CD4-positive, alpha-beta T cell treated with Interleukin-4 for 4 hours (primary cell): Measurements from ENCODE around the gene SMIM5.
A peak's percentile ranks its signal among the peaks of the same experiment; 100 is the strongest.
"Not testable (repeated sequence)": the region's sequence is repeated elsewhere in the genome, so short reads cannot be mapped to it uniquely, and the experiment has no call there.

Source experiments
- DNase-seq: peaks from one replicate; pipeline ENCODE4 v3.0.0-alpha.2; 2020

The SMIM5 gene

DNA sequence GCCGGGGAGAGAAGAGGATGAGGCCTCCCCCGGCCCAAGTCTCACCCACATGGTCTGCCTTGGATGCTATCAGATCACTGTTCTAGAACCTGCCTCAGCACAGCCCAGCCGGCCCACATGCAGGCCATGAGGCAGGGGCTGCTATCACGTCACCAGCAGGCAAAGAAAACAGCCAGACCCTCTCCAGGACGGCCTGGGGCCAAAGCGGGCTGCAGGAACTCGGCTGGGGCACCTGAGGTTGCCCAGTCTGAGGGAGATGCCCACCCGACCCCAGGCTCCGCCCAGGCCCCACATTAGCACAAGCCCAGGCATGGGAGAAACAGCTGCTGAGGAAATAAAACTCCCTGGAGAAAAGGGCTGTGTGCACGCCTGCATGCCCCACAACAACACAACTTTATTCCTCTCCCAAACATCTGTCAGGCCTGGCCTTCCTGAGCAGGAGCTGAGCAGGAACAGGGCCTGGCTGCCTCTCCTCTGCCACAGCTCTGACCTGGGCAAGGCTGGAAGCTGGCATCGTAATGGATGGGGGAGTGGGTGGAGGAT, 6.7 kb upstream of the SMIM5 start:
- DNase-seq = no peak

DNA sequence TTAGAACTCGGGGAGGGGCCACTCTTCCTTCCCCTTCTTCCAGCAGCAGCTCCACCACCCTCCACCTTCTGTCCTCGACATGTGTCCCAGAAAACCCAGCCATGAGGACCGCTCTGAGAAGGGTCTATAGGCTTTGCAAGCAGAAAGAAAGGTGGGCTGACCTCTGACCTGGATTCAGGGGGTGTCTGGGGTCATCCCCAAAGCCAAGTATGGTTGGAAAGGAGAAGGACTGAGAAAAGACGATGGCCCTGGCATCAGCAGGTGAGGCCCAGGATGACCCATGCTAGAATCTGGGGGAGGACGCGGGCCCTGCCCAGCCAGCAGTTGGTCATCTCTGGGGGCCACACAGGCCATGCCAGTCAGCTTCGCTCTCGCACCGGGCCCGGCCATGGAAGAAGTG, 6.1 kb upstream of the SMIM5 start:
- DNase-seq = no peak

DNA sequence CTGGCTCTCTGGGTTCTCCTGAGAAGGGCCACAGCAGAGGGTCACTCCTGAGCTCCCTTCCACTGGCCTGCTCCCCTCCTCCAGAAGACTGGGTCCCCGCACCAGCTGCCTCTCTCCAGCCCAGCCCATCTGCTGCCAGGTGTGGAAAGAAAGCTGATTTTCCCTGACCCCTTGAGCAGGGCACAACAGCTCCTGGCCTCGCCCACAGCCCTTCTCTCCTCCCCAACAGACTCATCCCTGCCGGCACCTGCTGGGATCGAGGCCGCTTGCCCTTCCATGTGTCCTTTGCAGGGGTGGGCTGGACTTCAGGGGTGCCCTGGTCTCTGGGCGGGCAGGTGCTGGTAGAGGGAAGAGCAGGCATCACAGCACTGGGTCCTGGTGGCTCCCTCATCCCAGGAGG, 4.8 kb upstream of the SMIM5 start:
- DNase-seq = no peak

DNA sequence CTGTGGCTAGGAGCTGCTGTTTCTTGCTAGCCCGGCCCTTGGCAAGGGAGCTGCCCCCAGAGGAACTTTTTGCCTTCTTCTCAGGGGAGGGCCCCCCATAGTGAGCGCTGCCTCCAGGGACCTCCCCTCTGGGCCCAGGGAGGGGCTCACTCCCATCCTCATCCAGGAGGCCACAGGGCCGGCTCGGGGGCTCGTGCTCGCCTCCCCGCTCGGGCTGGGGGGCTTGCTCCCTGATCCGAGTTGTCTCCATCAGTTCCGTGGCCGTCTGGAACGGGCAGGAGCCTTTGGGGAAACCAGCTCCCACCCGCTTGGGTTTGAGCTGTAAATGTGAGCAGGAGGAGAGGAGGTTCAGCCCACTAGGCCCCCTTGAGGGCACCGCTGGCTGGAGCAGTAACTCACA, 4.1 kb upstream of the SMIM5 start:
- no peak for DNase-seq

DNA sequence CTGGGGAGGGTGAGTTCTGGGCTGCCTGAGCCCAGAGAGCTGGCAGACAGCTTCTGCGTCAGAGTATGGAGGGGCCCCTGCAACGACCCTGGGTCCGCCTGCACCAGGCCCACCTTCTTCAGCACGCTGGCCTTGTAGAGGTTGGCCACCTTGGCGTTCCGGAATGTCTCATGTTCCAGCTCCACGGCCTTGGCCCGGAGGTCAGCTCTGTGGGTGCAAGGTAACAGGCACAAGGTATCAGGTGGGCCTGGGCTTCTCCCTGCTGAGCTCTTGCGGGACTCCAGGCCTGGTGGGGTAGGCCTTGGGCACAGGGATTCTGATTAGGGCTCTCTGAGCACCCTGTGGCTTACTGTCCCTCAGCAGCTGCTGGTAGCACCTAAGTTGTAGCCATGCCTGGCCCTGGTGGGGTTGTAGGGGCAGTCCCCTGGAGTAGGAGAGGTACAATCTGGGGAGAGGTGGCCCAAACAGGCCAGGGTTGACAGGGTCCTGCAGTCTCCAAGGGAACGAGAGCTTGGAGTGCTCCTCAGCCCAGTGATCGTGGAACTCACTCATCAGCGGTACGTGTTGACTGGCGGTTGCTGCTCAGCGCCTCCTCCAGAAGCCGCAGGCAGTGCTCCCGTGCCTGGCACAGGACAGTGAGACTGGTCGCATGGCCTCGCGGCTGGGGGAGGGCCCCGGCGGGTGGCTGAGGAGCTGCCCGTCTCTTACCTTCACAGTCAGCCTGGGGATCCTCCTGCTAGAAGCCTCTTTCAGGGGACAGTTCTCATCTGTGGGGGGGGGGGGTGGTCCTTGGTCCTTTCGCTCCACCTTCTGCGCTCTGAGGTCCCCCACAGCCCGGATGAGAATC, 2.9 kb upstream of the SMIM5 start:
- DNase-seq = no peak

DNA sequence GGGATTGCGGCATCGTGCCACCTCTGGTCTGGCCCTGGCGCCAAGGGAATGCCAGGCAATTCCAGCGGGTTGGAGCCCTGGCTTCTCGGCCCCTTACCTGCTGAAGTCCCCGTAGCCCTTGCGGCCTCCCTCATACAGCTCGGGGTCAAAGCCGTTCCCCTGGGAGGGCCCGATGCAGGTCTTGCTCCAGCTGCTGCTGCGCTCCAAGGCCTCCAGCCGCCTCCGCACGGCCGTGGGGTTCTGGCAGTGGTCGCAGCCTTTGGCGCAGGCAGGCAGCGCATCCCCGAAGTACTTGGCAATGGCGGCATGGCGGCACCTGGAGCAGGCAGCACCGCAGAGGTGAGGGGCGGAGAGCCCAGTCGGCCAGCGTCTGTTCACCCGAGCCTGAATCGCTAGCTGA, 1.9 kb upstream of the SMIM5 start:
- DNase-seq = no peak

DNA sequence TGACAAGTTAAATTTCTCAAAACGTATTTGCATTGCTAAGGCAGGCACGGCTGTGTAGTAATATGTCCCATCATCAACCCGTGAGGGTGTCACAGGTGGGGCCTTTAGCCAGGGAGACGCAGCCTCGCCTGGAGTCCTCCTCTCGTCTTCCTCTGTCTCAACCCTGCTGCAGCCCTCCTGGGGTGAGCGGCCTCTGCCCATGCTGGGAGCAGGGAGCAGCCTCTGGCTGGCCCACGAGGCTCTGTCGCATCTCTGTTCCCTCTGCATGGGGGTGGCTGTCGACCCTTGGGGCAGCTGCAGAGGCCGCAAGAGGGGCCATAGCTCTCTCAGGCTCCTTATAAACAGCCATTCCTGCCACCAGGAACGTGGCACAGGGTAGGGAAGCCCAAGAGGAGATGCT, 806 bp upstream of the SMIM5 start:
- DNase-seq = no peak

DNA sequence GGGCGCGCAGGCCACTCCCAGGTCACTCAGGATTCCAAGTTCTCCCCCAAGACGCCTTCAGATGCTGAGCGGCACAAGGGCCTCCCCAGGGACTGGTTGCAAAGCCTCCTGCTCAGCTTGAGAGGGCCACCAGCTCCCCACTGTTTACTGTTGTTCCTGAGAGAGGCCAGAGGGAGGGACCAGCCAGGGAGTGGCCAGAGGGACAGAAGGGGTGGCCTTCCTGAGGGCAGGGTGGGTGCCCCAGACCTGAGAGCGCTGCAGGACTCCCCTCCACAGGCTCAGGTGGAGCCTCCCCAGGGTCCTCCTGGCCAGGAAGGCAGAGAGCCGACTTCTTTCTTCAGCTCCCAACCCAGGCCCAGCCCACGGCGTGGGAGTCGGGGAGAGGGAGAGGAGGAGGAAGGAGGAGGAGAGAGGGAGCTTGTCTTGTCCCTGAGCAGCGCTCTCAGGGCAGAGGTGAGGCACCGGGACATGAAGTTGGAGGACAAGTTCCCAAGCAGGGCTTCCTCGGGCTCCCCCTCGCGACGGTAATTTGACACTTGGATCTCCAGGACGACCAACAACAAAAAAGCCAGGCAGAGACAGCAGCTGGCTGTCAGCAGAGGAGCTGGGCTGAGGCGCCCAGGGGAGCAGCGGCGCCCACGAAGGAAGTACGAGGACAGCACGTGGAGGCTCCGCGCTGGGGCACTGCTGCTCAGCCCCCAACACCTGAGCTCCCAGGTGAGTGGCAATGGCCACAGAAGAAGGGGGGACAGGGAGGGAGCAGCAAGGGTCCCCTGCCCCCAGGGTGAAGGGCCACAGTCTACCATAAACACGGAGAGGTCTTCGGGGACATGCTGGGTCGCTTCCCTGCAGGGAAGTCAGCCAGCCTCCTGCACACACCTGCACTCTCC, 497 bp downstream of the SMIM5 start:
- peak; percentile 29 for DNase-seq

DNA sequence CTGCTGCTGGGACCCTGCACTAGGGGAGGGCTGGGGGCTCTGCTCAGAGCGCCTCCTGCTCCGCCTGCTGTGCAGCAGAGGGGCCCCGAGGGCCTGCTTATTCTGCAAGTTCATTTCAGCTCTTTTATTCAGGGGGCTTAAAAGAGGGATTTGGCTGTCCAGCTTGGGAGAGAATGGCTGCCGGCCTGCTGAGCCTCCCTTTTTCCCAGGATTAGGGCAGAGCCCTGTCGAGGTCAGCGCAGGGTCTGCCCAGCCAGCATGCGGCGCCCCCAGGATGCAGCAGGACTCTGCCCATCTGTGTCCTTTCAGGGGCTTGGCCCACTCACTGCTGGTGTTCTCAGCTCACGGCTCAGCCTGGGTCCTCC, 1.1 kb downstream of the SMIM5 start:
- DNase-seq = no peak

DNA sequence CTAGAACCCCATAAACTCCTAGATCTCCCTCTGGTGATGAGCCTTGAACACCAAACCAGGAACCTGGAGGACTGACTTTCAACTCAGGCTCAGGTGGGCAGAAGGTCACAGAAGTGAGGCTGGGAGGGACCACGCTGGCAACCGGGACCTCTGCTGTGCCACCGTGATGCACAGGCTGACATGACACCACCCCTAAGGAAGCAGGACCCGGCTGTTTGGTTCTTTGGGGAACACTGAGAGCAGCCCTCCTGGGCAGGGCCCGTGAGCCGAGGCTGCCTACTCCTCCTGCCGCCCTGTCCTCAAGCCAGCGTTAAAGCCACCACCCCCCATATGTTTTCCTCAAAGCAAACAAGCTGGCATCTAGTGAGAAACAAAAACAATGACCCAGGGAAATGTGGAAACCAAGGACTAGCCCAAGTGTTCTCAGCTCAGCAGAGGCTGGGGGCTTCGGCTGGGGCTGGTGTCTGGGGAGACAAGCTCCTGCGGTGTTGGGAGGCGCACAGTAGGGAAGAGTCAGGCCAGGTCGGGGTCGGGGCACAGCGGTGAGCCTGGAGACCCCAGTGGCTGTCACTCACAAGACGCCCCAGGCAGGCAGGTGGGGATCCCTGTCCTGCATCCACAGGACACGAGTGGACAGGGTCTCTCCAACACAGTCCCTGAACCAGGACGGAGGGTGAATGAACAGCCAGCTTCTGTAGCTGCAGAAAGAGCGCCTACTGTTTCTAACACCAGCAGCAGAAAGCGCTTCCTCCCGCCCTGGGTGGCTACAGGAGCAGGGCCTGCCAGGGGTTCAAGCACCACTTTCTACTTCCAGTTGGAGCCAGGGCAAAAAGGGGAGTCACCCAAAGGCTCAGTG, 1.7 kb downstream of the SMIM5 start:
- no peak for DNase-seq

DNA sequence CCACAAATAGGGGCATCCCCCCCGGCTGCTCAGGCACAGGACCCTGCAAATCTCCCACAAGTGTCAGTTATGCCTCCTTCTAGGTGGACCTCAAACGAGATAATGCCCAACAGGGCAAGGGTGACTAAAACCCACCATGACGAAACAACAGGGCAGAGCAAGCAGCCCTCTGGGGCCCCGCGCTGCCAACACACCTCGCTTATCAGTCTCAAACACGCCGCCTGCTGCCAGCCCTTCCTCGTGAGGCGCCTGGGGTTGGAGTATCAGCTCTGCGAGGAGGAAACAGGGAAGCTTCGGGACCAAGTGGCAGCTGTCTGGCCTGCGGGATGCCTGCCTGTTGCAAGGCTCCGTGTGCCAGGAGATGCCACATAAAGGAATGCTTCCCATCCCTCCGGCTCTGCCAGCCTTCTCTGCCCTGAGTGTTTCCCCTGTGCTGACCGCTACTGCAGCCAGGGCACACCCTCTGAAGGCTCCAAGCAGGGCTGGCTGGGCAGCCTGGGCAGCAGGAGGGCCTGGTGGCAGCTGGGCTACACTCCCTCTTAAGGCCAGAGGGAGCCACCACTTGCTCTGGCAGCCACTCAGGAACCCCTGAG, 2.5 kb downstream of the SMIM5 start:
- no peak for DNase-seq

DNA sequence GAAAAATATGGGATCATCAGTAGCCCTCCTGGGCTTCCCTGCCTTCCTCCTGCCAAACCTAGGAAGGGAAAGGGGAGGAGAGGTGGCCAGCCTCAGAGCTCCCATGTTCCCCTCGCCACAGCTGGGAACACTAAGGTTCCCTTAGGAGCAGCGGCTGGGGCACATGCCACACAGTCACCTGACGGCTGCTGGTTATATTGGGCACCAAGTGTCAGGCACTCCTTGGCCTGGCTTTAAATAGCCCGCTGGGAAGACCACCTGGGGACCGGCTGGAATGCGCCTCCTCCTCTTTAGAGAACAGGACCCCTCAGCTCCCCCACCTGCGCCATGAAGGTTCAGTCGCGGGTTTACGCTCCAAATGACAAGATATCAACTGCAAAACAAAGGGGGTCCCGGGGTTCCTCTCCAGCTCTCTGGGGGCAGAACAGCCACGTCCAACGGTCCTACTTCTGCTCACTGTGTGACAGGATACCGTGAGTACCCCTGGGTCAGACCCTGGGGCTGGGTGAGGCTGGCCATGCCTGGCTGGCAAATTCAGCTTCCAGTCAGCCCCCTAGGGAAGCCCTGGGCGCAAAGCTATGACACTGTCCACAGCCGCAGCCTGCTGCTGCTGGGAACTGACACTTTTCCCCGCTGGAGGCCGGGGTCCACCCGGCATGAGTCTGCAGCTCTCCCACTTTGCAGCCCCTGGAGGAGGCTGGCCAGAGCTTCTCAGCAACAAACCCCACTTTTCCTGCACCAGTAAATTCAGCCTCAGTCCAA, 3.3 kb downstream of the SMIM5 start:
- no peak for DNase-seq

DNA sequence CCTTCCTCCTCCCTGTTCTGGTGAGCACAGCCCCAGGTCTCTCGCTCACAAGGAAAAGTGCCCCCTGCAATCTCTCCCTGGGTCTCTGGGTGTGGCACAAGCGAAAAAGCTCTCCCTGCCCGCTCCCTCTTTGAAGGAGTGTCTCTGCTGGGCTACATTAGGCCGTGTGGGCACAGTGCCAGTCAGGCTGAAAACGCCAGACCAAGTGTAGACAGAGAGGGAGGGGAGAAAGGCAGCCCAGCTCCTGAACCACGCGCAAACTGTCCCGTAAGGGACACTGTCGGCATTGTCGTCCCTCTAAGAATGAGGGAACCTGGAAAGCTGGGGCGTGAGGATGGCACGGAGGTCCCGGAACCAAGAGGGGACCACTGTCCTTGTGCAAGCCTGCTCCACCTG, 3.9 kb downstream of the SMIM5 start:
- no peak for DNase-seq

DNA sequence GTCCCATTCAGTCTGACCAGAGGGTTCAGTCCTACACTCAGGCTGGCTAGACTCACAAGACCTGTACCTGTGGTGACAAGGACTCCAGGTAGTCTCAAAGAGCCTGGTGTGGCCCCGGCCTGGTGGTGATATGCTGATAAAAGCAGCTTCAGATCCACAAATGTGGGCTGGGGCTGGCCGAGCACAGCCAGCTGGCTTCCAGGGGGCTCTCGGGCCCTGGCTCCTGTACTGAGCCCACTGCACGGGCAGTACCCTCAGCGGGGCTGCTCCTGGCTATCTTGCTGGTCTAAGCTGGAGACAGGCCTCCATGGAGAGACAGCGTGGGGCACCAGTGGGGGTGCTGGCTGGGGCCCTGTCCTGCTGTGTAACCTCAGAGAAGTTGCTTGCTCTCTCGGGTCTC, 4.3 kb downstream of the SMIM5 start:
- no peak for DNase-seq

DNA sequence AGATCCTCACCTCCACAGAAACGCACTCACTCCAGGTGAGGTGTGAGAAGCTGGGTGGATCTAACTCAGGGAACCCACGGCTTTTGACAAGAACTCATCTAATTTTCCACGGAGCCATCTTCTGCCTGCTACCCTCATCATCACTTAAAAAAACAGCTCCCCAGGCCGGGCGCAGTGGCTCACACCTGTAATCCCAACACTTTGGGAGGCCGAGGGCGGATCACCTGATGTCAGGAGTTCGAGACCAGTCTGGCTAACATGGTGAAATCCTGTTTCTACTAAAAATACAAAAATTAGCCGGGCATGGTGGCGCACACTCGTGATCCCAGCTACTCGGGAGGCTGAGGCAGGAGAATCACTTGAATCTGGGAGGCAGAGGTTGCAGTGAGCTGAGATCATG, 4.8 kb downstream of the SMIM5 start:
- DNase-seq = not testable (repeated sequence)

DNA sequence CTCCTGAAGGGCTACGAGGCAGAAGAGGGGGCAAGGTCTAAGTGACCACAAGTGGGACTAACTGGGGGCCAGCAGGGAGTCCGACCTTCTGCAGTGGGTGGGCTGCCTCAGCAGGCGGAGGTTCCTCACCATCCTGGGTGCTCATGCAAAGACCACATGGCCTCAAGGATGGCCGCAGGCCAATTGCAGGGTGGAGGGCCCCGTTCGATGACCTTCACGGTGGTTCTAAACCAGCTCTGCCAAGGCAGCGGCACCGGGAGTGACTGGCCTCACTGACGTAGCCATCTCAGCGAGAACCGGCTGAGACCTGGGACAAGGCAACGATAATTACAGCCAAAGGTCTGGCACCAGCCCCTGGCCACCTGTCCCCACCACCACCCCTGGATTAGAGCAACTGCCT, 5.7 kb downstream of the SMIM5 start:
- no peak for DNase-seq

DNA sequence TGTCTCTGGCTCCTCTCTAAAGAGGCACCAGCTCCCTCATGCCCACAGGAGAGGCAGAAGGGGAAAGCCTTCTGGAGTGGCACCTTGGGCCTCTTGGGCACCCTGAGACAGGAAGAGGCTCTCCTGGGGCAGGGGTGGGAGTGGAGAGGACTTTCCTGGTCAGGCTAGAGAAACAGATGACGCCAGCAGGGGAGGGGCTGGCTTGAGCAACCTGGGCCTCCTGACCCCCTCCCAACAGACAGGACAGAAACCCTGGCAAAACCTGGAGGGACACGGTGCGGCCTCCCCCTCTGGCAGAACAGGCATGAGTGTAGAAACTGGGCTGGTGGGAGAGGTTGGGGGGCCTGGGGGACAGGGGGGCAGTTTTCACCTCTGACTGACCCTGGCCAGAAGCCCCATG, 6.1 kb downstream of the SMIM5 start:
- no peak for DNase-seq

DNA sequence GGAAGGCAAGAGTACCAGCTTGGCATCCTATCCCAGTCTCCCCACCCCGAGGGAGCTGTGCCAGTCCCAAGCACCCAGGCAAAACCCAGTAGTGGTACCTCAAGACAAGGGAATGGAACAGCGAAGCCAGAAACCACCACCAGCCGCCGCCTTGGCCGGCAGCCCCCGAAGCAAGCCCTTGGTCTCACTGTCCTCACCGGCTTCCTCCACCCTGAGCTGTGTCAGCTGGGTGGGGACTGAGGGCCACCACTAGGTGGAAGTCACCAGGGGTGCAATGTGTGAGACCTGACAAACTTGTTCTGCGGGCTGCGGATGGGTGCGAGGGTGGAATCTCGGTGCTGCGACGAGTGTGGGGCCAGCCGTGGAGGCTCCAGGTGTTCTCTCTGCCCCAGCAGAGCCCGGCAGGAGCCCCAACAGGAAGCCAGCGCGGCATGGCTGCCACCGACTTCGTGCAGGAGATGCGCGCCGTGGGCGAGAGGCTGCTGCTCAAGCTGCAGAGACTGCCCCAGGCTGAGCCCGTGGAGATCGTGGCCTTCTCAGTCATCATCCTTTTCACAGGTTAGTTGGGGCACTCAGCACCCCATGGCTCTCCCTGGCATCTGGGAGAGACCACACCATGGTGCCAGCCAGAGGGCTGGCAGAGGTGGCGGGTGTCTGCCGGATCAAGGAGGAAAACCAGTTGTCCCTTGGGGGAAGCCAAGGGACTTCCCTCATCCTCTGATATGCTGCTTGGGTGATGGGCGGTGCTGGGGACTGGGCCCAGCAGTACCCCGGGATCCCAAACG, 6.7 kb downstream of the SMIM5 start:
- DNase-seq = no peak

DNA sequence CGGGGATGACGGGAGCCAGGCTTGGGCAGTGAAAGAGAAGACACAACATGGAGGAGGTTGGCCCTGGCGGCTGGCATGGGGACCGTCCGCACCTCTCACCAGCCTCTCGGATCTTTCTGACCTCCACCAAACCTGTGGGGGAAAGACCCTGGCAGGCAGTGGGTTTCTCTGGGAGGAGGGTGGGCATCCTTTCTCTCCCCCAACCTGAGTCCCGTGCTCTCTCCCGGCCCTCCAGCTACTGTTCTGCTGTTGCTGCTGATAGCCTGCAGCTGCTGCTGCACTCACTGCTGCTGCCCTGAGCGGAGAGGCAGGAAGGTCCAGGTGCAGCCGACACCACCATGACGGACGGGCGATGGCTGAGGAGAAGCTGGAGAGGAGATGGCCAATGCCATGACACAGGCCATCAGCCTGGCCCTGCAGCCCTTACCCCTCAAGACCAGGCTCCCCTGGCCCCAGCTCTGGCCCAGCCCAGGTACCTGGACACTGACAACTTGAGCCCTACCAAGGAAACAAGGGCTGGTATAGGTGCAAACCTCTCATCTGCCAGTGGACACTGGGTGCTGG, 7.4 kb downstream of the SMIM5 start:
- DNase-seq = no peak

DNA sequence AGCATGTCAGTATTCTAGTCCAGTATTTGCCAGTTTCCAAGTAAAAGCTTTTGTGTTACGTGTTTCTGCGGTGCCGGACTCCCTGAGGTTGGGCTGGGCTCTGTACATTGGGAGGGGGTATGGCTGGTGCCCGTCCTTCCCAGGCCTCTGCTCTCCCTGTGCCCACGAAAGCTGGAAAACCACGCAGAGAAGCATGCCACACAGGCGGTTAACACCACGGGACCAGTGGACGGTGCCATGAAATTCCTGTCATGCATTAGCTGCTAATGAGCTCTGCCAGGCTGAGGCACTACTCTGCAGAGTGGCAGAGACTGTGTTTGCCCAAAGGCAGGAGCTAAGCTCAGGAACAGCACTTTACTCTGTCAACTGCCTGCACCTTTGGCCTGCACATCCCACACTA, 8.1 kb downstream of the SMIM5 start:
- DNase-seq = no peak
